Neural crest cell (in vitro differentiated cells): ENCODE measurements around the gene PRKCE. TPM values are rescaled to one million over a fixed set of nuclear protein-coding genes. Genes with fewer than 3 reads are reported as not detected.

Experiments
- DNase-seq: peaks from one replicate; pipeline ENCODE4 v3.0.0; 2021; ENCODE audit warnings: low read depth, mixed read lengths, low spot score
- H3K27ac Mint-ChIP-seq: one replicate; pipeline ENCODE4 v1.8.0; 2021; ENCODE audit warnings: mild to moderate bottlenecking, mixed read lengths; ENCODE audit not compliant: unreplicated experiment
- H3K27me3 Mint-ChIP-seq: 2 replicates; pipeline ENCODE4 v1.8.0; 2021; ENCODE audit warnings: low read depth, mild to moderate bottlenecking, mixed read lengths
- H3K36me3 Mint-ChIP-seq: 2 replicates; pipeline ENCODE4 v1.8.0; 2021; ENCODE audit warnings: low read depth, mild to moderate bottlenecking, mixed read lengths
- H3K4me1 Mint-ChIP-seq: 2 replicates; pipeline ENCODE4 v1.8.0; 2021; ENCODE audit warnings: mixed read lengths
- H3K4me3 Mint-ChIP-seq: one replicate; pipeline ENCODE4 v1.8.0; 2021; ENCODE audit warnings: mild to moderate bottlenecking, mixed read lengths
- H3K9me3 Mint-ChIP-seq: 2 replicates; pipeline ENCODE4 v1.8.0; 2021; ENCODE audit warnings: mixed read lengths
- CTCF ChIP-seq: fragments of 200-600 bp; sonication (generic); conservative IDR thresholded peaks from 2 replicates; pipeline ENCODE4 v1.5.0; 2021; ENCODE audit warnings: antibody characterized with exemption, mild to moderate bottlenecking
- total RNA-seq: library from RNA; stranded (reverse); gene quantifications from 2 replicates; pipeline ENCODE4 v1.2.1, GENCODE V29; 2021

Gene PRKCE
- total RNA-seq, 1 donor from 2014 or later, result 15.6 TPM

GRCh38 chr2:46012618-46013240, 361.3 kb downstream of the PRKCE start:
- peaks cover 2% of the 10 kb centered on the region for H3K9me3 Mint-ChIP-seq
- no peak for DNase-seq
- peaks cover 17% of the 10 kb centered on the region for H3K36me3 Mint-ChIP-seq
- peaks cover 19% of the 10 kb centered on the region for H3K4me1 Mint-ChIP-seq
- H3K27ac Mint-ChIP-seq, result no peak overlapping the region
- no peak overlapping the region for H3K4me3 Mint-ChIP-seq
- H3K27me3 Mint-ChIP-seq, result no peaks in the 10 kb centered on the region
- TF ChIP-seq CTCF, result no peak

GRCh38 chr2:46013726-46014125, 362.3 kb downstream of the PRKCE start:
- TF ChIP-seq CTCF, result no peak
- Mint-ChIP-seq H3K27ac (no peak overlapping the region), H3K4me1 (peaks cover 19% of the 10 kb centered on the region), H3K27me3 (no peaks in the 10 kb centered on the region), H3K36me3 (peaks cover 17% of the 10 kb centered on the region), H3K9me3 (peaks cover 2% of the 10 kb centered on the region), H3K4me3 (no peak overlapping the region)
- no peak for DNase-seq

- TF ChIP-seq CTCF, result no peak
- Mint-ChIP-seq H3K27ac (peak overlapping the region; percentile 63), H3K27me3 (no peaks in the 10 kb centered on the region), H3K4me3 (no peak overlapping the region), H3K9me3 (peaks cover 2% of the 10 kb centered on the region), H3K4me1 (peaks cover 19% of the 10 kb centered on the region), H3K36me3 (peaks cover 17% of the 10 kb centered on the region)
- DNase-seq, result no peak
These were observed 363.6 kb downstream of the PRKCE start for GRCh38 chr2:46014911-46015654.

GRCh38 chr2:46015671-46016070, 364.2 kb downstream of the PRKCE start:
- Mint-ChIP-seq H3K27ac (peak overlapping the region; percentile 63), H3K4me1 (peaks cover 19% of the 10 kb centered on the region), H3K36me3 (peaks cover 19% of the 10 kb centered on the region), H3K4me3 (no peak overlapping the region), H3K27me3 (no peaks in the 10 kb centered on the region), H3K9me3 (peaks cover 2% of the 10 kb centered on the region)
- no peak for DNase-seq
- no peak for TF ChIP-seq CTCF

GRCh38 chr2:46016091-46016490, 364.6 kb downstream of the PRKCE start:
- Mint-ChIP-seq H3K27me3 (no peaks in the 10 kb centered on the region), H3K27ac (peak overlapping the region; percentile 59), H3K4me3 (no peak overlapping the region), H3K36me3 (peaks cover 21% of the 10 kb centered on the region), H3K4me1 (peaks cover 19% of the 10 kb centered on the region), H3K9me3 (peaks cover 2% of the 10 kb centered on the region)
- no peak for DNase-seq
- no peak for TF ChIP-seq CTCF
